OCI-LY1 (cell line): Measurements from ENCODE around the gene SLC25A17.

Experiments
- EZH2 ChIP-seq: fragments of 200-600 bp; sonication (generic), shearing (Covaris generic); IDR thresholded peaks from 2 replicates; pipeline ENCODE4 v1.8.0; 2017; ENCODE audit warnings: borderline replicate concordance, mixed run types, mild to moderate bottlenecking, antibody characterized with exemption, low read length, moderate library complexity, mixed read lengths
- TF ChIP-seq, protein P1 (sequence below): fragments of 200-600 bp; sonication (generic), shearing (Covaris generic); IDR thresholded peaks from 2 replicates; pipeline ENCODE4 v1.5.1; 2017; ENCODE audit warnings: mild to moderate bottlenecking, antibody characterized with exemption, low read length, moderate library complexity, mixed read lengths

DNA sequence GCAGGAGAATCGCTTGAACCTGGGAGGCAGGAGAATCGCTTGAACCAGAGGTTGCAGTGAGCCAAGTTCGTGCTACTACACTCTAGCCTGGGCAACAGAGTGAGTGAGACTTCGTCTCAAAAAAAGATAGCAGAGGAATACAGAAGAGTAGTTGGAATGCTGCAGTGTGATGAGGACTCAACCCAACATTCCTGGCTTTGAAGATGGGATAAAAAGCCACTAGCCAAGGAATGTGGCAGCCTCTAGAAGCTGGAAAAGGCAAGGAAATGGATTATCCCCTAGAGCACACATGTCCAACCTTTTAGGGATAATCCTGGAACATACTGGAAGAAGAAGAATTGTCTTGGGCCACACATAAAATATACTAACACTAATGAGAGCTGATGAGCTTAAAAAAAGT, 13.9 kb downstream of the SLC25A17 start:
- TF ChIP-seq, protein P1, sequence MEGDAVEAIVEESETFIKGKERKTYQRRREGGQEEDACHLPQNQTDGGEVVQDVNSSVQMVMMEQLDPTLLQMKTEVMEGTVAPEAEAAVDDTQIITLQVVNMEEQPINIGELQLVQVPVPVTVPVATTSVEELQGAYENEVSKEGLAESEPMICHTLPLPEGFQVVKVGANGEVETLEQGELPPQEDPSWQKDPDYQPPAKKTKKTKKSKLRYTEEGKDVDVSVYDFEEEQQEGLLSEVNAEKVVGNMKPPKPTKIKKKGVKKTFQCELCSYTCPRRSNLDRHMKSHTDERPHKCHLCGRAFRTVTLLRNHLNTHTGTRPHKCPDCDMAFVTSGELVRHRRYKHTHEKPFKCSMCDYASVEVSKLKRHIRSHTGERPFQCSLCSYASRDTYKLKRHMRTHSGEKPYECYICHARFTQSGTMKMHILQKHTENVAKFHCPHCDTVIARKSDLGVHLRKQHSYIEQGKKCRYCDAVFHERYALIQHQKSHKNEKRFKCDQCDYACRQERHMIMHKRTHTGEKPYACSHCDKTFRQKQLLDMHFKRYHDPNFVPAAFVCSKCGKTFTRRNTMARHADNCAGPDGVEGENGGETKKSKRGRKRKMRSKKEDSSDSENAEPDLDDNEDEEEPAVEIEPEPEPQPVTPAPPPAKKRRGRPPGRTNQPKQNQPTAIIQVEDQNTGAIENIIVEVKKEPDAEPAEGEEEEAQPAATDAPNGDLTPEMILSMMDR = no peak
- TF ChIP-seq EZH2 = no peak
